GM23338 (cell line): ENCODE data around the gene HDC. TPM values are rescaled to one million over a fixed set of nuclear protein-coding genes. Genes with fewer than 3 reads are reported as not detected.

Experiments used
- CREB1 ChIP-seq: fragments of 250-450 bp; sonication (Bioruptor Pico); IDR thresholded peaks from 2 replicates; pipeline ENCODE4 v1.5.0; 2020; ENCODE audit warnings: low read depth, mild to moderate bottlenecking, moderate library complexity
- EZH2 ChIP-seq: fragments of 200-600 bp; sonication (generic); IDR thresholded peaks from one replicate; pipeline ENCODE4 v1.8.0; 2017; ENCODE audit warnings: antibody characterized with exemption, mild to moderate bottlenecking, low read depth; ENCODE audit not compliant: unreplicated experiment
- EZH2phosphoT487 ChIP-seq: fragments of 200-600 bp; sonication (generic); IDR thresholded peaks from one replicate; pipeline ENCODE4 v1.8.1; 2018; ENCODE audit warnings: antibody characterized with exemption; ENCODE audit not compliant: unreplicated experiment
- JUNB ChIP-seq: IDR thresholded peaks from one replicate; pipeline ENCODE4 v1.6.1; 2016; ENCODE audit warnings: antibody characterized with exemption; ENCODE audit not compliant: unreplicated experiment
- NANOG ChIP-seq: IDR thresholded peaks from 2 replicates; pipeline ENCODE4 v1.6.1; 2016; ENCODE audit warnings: antibody characterized with exemption, borderline replicate concordance
- STAT1 ChIP-seq: IDR thresholded peaks from one replicate; pipeline ENCODE4 v1.6.1; 2016; ENCODE audit warnings: antibody characterized with exemption; ENCODE audit not compliant: unreplicated experiment
- ZNF114 ChIP-seq: fragments of 250-450 bp; sonication (Bioruptor Pico); IDR thresholded peaks from 2 replicates; pipeline ENCODE4 v1.5.0; 2020; ENCODE audit warnings: mild to moderate bottlenecking, moderate library complexity
- polyA plus RNA-seq: library from polyadenylated mRNA; unstranded; fragments of >200 nt; fragmentation: Nextera tagmentation; extraction: Ambion mirVana; gene quantifications from 2 replicates; pipeline ENCODE4 v1.2.1, GENCODE V29; 2016
- total RNA-seq: library from RNA; depleted of rRNA; stranded (reverse); fragments of >200 nt; shearing (Covaris generic); gene quantifications from 2 replicates; pipeline ENCODE4 v1.2.3, GENCODE V29; 2014
- TF ChIP-seq, protein P1 (sequence below): fragments of 250-450 bp; sonication (Bioruptor Pico); IDR thresholded peaks from 2 replicates; pipeline ENCODE4 v1.5.0; 2020; ENCODE audit warnings: mild to moderate bottlenecking, moderate library complexity
- TF ChIP-seq, protein P2 (sequence below): IDR thresholded peaks from 2 replicates; pipeline ENCODE4 v1.6.1; 2016; ENCODE audit warnings: antibody characterized with exemption
- TF ChIP-seq, protein P3 (sequence below), 2 experiments: fragments of 200-600 bp in 1 of 2; sonication (generic) in 1 of 2; conservative IDR thresholded peaks; 2 replicates each; pipeline versions ENCODE4 v1.5.1 to v1.6.1; 2016 to 2017; ENCODE audit warnings: antibody characterized with exemption in 2 of 2, low read depth in 2 of 2, mild to moderate bottlenecking in 2 of 2, moderate library complexity in 1 of 2

HDC gene
- total and polyA plus RNA-seq, 2 experiments from 2014 or later = not detected

DNA sequence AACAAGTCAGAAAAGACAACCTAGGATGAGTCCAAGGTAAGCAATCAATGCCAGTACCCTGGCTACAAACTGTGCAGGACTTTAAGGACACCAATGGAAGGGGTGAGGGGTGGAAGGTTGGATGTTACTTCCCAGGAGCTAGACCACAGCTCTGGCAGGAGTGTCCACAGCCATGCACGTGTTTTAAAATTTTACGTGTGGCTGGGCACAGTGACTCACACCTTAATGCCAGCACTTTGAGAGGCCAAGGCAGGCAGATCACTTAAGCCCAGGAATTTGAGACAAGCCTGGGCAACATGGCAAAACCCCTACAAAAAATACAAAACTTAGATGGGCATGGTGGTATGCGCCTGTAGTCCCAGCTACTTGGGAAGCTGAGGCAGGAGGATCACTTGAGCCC lies 14.7 kb upstream of the HDC start (continued):
- TF ChIP-seq, protein P1, sequence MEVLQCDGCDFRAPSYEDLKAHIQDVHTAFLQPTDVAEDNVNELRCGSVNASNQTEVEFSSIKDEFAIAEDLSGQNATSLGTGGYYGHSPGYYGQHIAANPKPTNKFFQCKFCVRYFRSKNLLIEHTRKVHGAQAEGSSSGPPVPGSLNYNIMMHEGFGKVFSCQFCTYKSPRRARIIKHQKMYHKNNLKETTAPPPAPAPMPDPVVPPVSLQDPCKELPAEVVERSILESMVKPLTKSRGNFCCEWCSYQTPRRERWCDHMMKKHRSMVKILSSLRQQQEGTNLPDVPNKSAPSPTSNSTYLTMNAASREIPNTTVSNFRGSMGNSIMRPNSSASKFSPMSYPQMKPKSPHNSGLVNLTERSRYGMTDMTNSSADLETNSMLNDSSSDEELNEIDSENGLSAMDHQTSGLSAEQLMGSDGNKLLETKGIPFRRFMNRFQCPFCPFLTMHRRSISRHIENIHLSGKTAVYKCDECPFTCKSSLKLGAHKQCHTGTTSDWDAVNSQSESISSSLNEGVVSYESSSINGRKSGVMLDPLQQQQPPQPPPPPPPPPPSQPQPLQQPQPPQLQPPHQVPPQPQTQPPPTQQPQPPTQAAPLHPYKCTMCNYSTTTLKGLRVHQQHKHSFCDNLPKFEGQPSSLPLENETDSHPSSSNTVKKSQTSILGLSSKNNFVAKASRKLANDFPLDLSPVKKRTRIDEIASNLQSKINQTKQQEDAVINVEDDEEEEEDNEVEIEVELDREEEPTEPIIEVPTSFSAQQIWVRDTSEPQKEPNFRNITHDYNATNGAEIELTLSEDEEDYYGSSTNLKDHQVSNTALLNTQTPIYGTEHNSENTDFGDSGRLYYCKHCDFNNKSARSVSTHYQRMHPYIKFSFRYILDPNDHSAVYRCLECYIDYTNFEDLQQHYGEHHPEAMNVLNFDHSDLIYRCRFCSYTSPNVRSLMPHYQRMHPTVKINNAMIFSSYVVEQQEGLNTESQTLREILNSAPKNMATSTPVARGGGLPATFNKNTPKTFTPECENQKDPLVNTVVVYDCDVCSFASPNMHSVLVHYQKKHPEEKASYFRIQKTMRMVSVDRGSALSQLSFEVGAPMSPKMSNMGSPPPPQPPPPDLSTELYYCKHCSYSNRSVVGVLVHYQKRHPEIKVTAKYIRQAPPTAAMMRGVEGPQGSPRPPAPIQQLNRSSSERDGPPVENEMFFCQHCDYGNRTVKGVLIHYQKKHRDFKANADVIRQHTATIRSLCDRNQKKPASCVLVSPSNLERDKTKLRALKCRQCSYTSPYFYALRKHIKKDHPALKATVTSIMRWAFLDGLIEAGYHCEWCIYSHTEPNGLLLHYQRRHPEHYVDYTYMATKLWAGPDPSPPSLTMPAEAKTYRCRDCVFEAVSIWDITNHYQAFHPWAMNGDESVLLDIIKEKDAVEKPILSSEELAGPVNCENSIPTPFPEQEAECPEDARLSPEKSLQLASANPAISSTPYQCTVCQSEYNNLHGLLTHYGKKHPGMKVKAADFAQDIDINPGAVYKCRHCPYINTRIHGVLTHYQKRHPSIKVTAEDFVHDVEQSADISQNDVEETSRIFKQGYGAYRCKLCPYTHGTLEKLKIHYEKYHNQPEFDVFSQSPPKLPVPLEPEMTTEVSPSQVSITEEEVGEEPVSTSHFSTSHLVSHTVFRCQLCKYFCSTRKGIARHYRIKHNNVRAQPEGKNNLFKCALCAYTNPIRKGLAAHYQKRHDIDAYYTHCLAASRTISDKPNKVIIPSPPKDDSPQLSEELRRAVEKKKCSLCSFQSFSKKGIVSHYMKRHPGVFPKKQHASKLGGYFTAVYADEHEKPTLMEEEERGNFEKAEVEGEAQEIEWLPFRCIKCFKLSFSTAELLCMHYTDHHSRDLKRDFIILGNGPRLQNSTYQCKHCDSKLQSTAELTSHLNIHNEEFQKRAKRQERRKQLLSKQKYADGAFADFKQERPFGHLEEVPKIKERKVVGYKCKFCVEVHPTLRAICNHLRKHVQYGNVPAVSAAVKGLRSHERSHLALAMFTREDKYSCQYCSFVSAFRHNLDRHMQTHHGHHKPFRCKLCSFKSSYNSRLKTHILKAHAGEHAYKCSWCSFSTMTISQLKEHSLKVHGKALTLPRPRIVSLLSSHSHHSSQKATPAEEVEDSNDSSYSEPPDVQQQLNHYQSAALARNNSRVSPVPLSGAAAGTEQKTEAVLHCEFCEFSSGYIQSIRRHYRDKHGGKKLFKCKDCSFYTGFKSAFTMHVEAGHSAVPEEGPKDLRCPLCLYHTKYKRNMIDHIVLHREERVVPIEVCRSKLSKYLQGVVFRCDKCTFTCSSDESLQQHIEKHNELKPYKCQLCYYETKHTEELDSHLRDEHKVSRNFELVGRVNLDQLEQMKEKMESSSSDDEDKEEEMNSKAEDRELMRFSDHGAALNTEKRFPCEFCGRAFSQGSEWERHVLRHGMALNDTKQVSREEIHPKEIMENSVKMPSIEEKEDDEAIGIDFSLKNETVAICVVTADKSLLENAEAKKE = no peak
- TF ChIP-seq ZNF114 (CRISPR knock-in tag) (no peak), STAT1 (no peak), JUNB (no peak), EZH2 (no peak), CREB1 (no peak), EZH2phosphoT487 (no peak), NANOG (no peak)
- TF ChIP-seq, protein P2, sequence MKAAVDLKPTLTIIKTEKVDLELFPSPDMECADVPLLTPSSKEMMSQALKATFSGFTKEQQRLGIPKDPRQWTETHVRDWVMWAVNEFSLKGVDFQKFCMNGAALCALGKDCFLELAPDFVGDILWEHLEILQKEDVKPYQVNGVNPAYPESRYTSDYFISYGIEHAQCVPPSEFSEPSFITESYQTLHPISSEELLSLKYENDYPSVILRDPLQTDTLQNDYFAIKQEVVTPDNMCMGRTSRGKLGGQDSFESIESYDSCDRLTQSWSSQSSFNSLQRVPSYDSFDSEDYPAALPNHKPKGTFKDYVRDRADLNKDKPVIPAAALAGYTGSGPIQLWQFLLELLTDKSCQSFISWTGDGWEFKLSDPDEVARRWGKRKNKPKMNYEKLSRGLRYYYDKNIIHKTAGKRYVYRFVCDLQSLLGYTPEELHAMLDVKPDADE = no peak
- TF ChIP-seq, protein P3, sequence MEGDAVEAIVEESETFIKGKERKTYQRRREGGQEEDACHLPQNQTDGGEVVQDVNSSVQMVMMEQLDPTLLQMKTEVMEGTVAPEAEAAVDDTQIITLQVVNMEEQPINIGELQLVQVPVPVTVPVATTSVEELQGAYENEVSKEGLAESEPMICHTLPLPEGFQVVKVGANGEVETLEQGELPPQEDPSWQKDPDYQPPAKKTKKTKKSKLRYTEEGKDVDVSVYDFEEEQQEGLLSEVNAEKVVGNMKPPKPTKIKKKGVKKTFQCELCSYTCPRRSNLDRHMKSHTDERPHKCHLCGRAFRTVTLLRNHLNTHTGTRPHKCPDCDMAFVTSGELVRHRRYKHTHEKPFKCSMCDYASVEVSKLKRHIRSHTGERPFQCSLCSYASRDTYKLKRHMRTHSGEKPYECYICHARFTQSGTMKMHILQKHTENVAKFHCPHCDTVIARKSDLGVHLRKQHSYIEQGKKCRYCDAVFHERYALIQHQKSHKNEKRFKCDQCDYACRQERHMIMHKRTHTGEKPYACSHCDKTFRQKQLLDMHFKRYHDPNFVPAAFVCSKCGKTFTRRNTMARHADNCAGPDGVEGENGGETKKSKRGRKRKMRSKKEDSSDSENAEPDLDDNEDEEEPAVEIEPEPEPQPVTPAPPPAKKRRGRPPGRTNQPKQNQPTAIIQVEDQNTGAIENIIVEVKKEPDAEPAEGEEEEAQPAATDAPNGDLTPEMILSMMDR (conservative IDR thresholded peaks at IDR 0.05; ENCODE audit: low read depth in 2 of 2) = no peak
